Measurements from ENCODE around the gene LILRA2. TPM values are rescaled to one million over a fixed set of nuclear protein-coding genes. Genes with fewer than 3 reads are reported as not detected.

The LILRA2 gene
- total and polyA plus RNA-seq, 10 of the 15 experiments (the other 5 are each of a cell fraction or from before 2014, with no cell fraction given), result 0.16 to 1.8 (median 0.43) TPM

DNA sequence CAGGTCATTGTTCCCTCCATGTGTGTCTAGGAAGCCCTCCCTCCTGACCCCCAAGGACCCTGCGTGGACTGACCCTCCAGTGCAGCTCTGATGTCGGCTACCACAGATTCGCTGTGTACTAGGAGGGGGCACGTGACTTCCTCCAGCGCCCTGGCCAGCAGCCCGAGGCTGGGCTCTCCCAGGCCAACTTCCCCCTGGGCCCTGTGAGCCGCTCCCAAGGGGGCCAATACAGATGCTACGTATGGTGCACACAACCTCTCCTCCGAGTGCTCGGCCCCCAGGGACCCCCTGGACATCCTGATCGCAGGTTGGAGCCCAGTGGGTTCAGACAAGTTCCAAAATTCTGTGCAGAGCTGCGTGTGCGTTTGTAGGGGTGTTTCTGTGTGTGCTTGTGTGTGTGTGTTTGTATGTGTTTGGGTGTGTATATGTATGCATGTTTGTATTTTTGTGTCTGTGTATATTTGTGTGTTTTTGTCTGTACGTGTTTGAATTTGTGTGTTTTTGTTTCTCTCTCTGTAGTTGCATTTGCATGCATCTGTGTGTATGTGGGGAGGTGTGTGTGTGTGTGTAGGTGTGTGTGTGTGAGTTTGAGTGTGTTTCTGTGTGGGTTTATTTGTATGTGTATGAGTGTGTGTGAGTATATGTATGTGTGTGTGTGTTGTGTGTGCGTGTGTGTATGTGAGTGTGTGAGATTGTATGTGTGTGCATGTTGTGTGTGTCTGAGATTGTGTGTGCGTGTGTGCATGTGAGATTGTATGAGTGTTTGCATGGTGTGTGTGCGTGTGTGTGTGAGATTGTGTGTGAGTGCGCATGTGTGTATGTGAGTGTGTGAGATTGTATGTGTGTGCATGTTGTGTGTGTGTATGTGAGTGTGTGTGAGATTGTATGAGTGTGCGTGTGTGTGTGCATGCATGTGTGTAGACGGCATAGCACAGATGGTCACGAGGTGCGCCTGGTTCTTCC lies 21.4 kb upstream of the LILRA2 start (continued):
- TF ChIP-seq, protein P1, sequence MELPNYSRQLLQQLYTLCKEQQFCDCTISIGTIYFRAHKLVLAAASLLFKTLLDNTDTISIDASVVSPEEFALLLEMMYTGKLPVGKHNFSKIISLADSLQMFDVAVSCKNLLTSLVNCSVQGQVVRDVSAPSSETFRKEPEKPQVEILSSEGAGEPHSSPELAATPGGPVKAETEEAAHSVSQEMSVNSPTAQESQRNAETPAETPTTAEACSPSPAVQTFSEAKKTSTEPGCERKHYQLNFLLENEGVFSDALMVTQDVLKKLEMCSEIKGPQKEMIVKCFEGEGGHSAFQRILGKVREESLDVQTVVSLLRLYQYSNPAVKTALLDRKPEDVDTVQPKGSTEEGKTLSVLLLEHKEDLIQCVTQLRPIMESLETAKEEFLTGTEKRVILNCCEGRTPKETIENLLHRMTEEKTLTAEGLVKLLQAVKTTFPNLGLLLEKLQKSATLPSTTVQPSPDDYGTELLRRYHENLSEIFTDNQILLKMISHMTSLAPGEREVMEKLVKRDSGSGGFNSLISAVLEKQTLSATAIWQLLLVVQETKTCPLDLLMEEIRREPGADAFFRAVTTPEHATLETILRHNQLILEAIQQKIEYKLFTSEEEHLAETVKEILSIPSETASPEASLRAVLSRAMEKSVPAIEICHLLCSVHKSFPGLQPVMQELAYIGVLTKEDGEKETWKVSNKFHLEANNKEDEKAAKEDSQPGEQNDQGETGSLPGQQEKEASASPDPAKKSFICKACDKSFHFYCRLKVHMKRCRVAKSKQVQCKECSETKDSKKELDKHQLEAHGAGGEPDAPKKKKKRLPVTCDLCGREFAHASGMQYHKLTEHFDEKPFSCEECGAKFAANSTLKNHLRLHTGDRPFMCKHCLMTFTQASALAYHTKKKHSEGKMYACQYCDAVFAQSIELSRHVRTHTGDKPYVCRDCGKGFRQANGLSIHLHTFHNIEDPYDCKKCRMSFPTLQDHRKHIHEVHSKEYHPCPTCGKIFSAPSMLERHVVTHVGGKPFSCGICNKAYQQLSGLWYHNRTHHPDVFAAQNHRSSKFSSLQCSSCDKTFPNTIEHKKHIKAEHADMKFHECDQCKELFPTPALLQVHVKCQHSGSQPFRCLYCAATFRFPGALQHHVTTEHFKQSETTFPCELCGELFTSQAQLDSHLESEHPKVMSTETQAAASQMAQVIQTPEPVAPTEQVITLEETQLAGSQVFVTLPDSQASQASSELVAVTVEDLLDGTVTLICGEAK (IDR thresholded peaks at IDR 0.05; ENCODE audit: borderline replicate concordance), result no peak
- TF ChIP-seq, protein P2, sequence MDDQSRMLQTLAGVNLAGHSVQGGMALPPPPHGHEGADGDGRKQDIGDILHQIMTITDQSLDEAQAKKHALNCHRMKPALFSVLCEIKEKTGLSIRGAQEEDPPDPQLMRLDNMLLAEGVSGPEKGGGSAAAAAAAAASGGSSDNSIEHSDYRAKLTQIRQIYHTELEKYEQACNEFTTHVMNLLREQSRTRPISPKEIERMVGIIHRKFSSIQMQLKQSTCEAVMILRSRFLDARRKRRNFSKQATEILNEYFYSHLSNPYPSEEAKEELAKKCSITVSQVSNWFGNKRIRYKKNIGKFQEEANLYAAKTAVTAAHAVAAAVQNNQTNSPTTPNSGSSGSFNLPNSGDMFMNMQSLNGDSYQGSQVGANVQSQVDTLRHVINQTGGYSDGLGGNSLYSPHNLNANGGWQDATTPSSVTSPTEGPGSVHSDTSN (IDR thresholded peaks at IDR 0.05; ENCODE audit: insufficient replicate concordance, low read depth, low read length), result peak; percentile 7
- TF ChIP-seq KLF5 (IDR thresholded peaks at IDR 0.05; ENCODE audit: partially characterized antibody) (no peak), CHD1 (IDR thresholded peaks at IDR 0.05; ENCODE audit: low read depth, low read length) (no peak), MAX (IDR thresholded peaks at IDR 0.05; ENCODE audit: low read depth, low read length) (no peak), BCL3 (IDR thresholded peaks at IDR 0.05; ENCODE audit: borderline replicate concordance, insufficient read depth, low read depth, low read length, poor library complexity, severe bottlenecking) (peak; percentile 74), USF2 (IDR thresholded peaks at IDR 0.05; ENCODE audit: borderline replicate concordance, low read depth, low read length) (peak; percentile 59), NR2C2 (IDR thresholded peaks at IDR 0.05; ENCODE audit: borderline replicate concordance, control insufficient read depth, insufficient read length, low read depth) (no peak), E2F8 (IDR thresholded peaks at IDR 0.05; ENCODE audit: low read depth, partially characterized antibody) (no peak), PAX5 (IDR thresholded peaks at IDR 0.05; ENCODE audit: borderline replicate concordance, low read depth, low read length) (no peak; the same call in 1 of the 2 replicates), JUND (IDR thresholded peaks at IDR 0.05; ENCODE audit: low read depth, low read length) (no peak), CREB1 (IDR thresholded peaks at IDR 0.05; ENCODE audit: low read depth) (no peak), MTA3 (IDR thresholded peaks at IDR 0.05; ENCODE audit: borderline replicate concordance, low read length) (0 out of 2 replicates have a peak, but pooled peaks have one; percentile 19), SUZ12 (IDR thresholded peaks at IDR 0.05; ENCODE audit: unreplicated experiment) (no peak), GABPA (IDR thresholded peaks at IDR 0.05; ENCODE audit: low read depth) (no peak), SMAD1 (IDR thresholded peaks at IDR 0.05; ENCODE audit: low read depth, partially characterized antibody) (no peak)

Data from GM12878 (cell line).